Prostate gland (tissue), 2 donors: ENCODE measurements around the gene STX10. TPM values are rescaled to one million over a fixed set of nuclear protein-coding genes. Genes with fewer than 3 reads are reported as not detected.

Experiments used
- DNase-seq: peaks from one replicate; pipeline ENCODE4 v3.0.0-alpha.2; 2019; ENCODE audit warnings: low spot score
- H3K27ac ChIP-seq, 2 donors: fragments of 200-600 bp; sonication (generic); 2 replicates each; pipeline ENCODE4 v1.5.1; 2017 to 2019
- H3K27me3 ChIP-seq: fragments of 200-600 bp; sonication (generic); replicated peaks from 2 replicates; pipeline ENCODE4 v1.5.1; 2019; ENCODE audit not compliant: insufficient read depth
- H3K36me3 ChIP-seq, 2 donors: fragments of 200-600 bp; sonication (generic); 1 replicate in 1 of 2; 2 replicates in 1 of 2; pipeline versions ENCODE4 v1.5.1 to v1.8.1; 2017 to 2019
- H3K4me1 ChIP-seq: fragments of 200-600 bp; sonication (generic); replicated peaks from 2 replicates; pipeline ENCODE4 v1.5.1; 2019
- H3K4me3 ChIP-seq, 2 donors: fragments of 200-600 bp; sonication (generic); 2 replicates each; pipeline ENCODE4 v1.5.1; 2017 to 2019
- H3K9me3 ChIP-seq: fragments of 200-600 bp; sonication (generic); 2 replicates; pipeline ENCODE4 v1.5.1; 2017
- POLR2A ChIP-seq: fragments of 450-650 bp; IDR thresholded peaks from one replicate; pipeline ENCODE4 v1.6.1; 2016; ENCODE audit warnings: antibody characterized with exemption, mild to moderate bottlenecking
- POLR2AphosphoS5 ChIP-seq: sonication (generic); formaldehyde crosslinking; IDR thresholded peaks from one replicate; pipeline ENCODE4 v1.6.1; 2017; ENCODE audit warnings: antibody characterized with exemption
- WGBS: methylation state at CpG from one replicate; pipeline ENCODE4 v1.1.5; 2018; 5-methylcytosine and 5-hydroxymethylcytosine counted together
- intact Hi-C: fragments of 100-400 bp; cut with DNase I; formaldehyde crosslinking; loops from one replicate; pipeline ENCODE4 v1.14.2; 2022
- total RNA-seq, 2 donors: library from RNA; depleted of rRNA; stranded (reverse); fragments of >200 nt; gene quantifications; one replicate each; pipeline ENCODE4 v1.1.0, GENCODE V29; 2016
- TF ChIP-seq, protein P1 (sequence below), 4 experiments: fragments of 200-600 bp in 2 of 4; fragments of 450-650 bp in 2 of 4; sonication (generic) in 2 of 4; IDR thresholded peaks; 1 replicate in 3 of 4; 2 replicates in 1 of 4; pipeline ENCODE4 v1.5.1; 2016 to 2019; ENCODE audit warnings: antibody characterized with exemption in 4 of 4, mild to moderate bottlenecking in 2 of 4, moderate library complexity in 2 of 4

STX10 gene
- total RNA-seq, 2 donors from 2014 or later, result 42.5 to 48.6 TPM

DNA sequence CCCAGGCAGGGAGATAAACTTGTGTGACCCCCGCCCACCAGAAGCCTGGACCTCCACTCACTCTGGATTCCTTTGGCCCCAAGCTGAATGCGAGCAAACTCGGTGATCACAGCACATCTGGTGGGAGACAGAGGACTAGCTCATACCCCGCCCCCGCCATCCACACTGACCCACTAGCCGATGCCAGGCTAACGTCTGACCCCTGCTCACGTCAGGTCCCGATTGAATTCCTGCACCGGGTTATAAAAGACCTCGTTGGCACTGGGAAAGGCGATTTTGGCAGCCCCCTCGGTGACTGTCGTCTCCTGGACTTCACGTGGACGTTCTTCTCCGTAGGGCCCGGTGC lies 34.3 kb downstream of the STX10 start:
- TF ChIP-seq, protein P1, sequence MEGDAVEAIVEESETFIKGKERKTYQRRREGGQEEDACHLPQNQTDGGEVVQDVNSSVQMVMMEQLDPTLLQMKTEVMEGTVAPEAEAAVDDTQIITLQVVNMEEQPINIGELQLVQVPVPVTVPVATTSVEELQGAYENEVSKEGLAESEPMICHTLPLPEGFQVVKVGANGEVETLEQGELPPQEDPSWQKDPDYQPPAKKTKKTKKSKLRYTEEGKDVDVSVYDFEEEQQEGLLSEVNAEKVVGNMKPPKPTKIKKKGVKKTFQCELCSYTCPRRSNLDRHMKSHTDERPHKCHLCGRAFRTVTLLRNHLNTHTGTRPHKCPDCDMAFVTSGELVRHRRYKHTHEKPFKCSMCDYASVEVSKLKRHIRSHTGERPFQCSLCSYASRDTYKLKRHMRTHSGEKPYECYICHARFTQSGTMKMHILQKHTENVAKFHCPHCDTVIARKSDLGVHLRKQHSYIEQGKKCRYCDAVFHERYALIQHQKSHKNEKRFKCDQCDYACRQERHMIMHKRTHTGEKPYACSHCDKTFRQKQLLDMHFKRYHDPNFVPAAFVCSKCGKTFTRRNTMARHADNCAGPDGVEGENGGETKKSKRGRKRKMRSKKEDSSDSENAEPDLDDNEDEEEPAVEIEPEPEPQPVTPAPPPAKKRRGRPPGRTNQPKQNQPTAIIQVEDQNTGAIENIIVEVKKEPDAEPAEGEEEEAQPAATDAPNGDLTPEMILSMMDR (IDR thresholded peaks at IDR 0.05), result no peak
- TF ChIP-seq POLR2A, result no peak
- TF ChIP-seq POLR2AphosphoS5, result no peak
- DNase-seq, result no peak
- Histone ChIP-seq H3K36me3 (peaks cover 3 to 6% of the 10 kb centered on the region in 2 donors), H3K27me3 (no peaks in the 10 kb centered on the region), H3K9me3 (no peaks in the 10 kb centered on the region), H3K4me3 (peak overlapping the region; percentile 77 to 80), H3K4me1 (peaks cover 11% of the 10 kb centered on the region), H3K27ac (peak overlapping the region in 1 of 2 donors; percentile 69)
- intact Hi-C loops, result no loop called here
- 2% methylated on average over 18 of the region's 18 CpGs for WGBS

DNA sequence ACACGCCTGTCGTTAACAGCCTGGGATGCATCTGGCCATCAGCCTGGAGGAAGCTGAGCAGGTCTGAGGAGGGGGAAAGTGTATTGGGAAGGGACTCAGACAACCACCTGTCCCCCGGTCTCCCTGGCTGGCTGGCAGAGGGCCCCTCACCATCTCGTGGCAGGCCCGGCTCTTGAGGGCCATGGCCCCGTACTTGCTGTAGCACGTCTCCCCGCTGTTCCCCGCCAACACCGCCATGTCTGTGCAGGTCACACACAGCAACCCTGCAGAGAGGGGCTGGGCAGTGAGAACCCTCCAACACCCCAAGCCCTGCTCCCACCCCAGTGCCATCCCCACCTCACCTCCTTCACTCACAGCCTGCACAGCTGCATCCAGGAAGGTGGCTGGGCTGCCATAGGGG lies 37.6 kb downstream of the STX10 start:
- Histone ChIP-seq H3K4me1 (peaks cover 11% of the 10 kb centered on the region), H3K36me3 (peaks cover 3 to 6% of the 10 kb centered on the region in 2 donors), H3K27ac (no peak overlapping the region), H3K27me3 (no peaks in the 10 kb centered on the region), H3K9me3 (no peaks in the 10 kb centered on the region), H3K4me3 (no peak overlapping the region)
- TF ChIP-seq, protein P1 (IDR thresholded peaks at IDR 0.05), result no peak
- TF ChIP-seq POLR2A, result no peak
- TF ChIP-seq POLR2AphosphoS5, result no peak
- no peak for DNase-seq
- WGBS, result 86% methylated on average over 10 of the region's 10 CpGs
- intact Hi-C loops, result no loop called here

DNA sequence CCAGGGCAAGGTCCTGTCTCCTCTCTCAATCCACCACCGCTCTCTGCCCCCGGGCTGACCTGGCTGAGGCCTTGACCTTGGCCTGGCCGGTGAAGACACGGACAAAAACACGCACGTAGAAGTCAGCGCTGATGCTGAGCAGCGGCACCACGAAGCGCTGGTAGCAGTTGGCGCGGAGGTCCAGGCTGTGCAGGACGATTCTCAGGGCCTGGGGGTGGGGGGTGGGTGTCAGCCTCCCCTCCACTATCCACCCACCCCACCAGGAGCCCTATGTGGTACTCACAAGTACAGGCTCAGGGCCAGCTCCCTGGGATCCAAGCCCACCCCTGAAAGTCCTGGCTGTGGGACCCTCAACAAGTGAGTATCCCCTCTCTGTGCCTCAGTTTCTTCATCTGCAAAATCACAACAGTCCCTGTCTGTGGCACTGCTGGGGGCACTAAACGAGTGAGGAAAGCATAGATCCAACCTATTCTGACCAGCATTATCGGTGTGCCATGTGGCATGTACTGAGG lies 40.0 kb downstream of the STX10 start:
- peaks cover 3 to 6% of the 10 kb centered on the region in 2 donors for H3K36me3 ChIP-seq
- 94% methylated on average over 15 of the region's 15 CpGs for WGBS
- H3K27me3 ChIP-seq, result no peaks in the 10 kb centered on the region
- H3K9me3 ChIP-seq, result no peaks in the 10 kb centered on the region
- H3K4me1 ChIP-seq, result peaks cover 2% of the 10 kb centered on the region
- no peak overlapping the region for H3K4me3 ChIP-seq
- no peak overlapping the region for H3K27ac ChIP-seq
- TF ChIP-seq POLR2A (no peak), POLR2AphosphoS5 (no peak)
- TF ChIP-seq, protein P1 (IDR thresholded peaks at IDR 0.05), result no peak
- intact Hi-C loops, result no loop called here
- DNase-seq, result no peak

DNA sequence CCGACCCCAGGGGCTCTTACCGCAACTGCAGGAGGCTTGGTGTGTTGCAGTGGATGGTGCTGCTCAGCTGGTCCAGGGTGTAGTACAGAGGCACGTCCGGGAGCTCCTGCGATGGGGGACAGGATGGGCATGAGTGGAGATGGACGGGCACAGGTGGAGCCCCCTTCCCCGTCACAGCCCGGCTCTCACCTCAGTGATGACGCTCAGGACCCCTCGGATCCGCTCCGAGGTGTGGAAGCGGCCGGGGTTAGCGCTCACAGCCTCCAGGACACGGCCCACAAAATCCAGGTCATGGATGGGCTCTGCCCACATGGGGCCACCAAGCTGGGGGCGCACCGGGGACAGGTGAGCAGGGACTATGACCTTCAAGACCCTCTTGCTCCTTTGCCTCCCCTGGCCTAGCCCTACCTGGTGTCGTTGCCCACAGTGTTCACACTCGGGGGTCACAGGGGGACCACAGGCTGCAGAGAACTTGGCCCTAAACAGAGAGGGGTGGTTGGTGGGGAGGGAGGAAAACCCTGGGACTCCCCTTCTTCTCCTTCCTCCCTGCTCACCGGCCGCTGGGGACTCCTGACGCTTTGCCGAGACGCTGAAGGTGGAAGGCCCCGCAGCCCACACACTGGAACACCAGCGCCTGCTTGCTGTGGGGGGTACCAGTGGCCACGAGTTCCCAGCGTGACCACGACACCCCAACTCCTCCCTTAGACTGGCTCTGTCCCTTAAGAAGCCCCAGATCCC lies 40.6 kb downstream of the STX10 start:
- Histone ChIP-seq H3K36me3 (peaks cover 3 to 6% of the 10 kb centered on the region in 2 donors), H3K27ac (no peak overlapping the region), H3K4me1 (no peaks in the 10 kb centered on the region), H3K9me3 (no peaks in the 10 kb centered on the region), H3K4me3 (no peak overlapping the region), H3K27me3 (no peaks in the 10 kb centered on the region)
- TF ChIP-seq, protein P1 (IDR thresholded peaks at IDR 0.05), result no peak
- no peak for DNase-seq
- intact Hi-C loops, result no loop called here
- 90% methylated on average over 30 of the region's 30 CpGs for WGBS
